GM21367 (cell line): Measurements from ENCODE around the gene TEKT4.
"Not testable (repeated sequence)": the region's sequence is repeated elsewhere in the genome, so short reads cannot be mapped to it uniquely, and the experiment has no call there.

Experiments
- ATAC-seq: cut with Tn5 transposase; IDR thresholded peaks from one replicate; pipeline ENCODE4 v1.9.1; 2021; ENCODE audit not compliant: unreplicated experiment

The TEKT4 gene, protein sequence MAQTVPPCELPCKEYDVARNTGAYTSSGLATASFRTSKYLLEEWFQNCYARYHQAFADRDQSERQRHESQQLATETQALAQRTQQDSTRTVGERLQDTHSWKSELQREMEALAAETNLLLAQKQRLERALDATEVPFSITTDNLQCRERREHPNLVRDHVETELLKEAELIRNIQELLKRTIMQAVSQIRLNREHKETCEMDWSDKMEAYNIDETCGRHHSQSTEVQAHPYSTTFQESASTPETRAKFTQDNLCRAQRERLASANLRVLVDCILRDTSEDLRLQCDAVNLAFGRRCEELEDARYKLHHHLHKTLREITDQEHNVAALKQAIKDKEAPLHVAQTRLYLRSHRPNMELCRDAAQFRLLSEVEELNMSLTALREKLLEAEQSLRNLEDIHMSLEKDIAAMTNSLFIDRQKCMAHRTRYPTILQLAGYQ

GRCh38 chr2:94871226-94872087 lies at the start of gene TEKT4:
Gene TEKT4 (plus strand): TSS chr2:94871430. CDS start chr2:94871580, 150 bp downstream.
- ATAC-seq, result no peak

- not testable (repeated sequence) for ATAC-seq
Measured at GRCh38 chr2:94839224-94839623, 32.0 kb upstream of the TEKT4 start.

DNA sequence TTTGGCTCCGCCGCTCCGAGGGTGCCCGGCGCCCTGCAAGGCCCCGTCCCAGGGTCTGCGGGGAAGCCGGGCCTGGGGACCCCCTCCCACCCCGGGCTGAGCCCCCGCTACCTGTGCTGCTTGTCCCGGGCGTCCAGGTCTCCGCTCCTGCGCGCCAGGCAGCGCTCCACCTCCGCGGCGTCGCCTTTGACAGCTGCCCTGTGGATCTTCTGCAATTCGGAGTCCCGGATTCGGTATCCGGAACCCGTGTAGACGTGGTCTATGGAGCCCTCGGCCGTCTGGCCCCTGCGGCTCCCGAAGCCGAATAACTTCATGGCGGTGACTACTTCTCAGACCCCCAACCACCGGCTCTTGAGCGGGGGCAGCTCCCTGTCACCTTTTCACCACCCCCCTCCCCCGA lies 14.4 kb upstream of the TEKT4 start:
- not testable (repeated sequence) for ATAC-seq

DNA sequence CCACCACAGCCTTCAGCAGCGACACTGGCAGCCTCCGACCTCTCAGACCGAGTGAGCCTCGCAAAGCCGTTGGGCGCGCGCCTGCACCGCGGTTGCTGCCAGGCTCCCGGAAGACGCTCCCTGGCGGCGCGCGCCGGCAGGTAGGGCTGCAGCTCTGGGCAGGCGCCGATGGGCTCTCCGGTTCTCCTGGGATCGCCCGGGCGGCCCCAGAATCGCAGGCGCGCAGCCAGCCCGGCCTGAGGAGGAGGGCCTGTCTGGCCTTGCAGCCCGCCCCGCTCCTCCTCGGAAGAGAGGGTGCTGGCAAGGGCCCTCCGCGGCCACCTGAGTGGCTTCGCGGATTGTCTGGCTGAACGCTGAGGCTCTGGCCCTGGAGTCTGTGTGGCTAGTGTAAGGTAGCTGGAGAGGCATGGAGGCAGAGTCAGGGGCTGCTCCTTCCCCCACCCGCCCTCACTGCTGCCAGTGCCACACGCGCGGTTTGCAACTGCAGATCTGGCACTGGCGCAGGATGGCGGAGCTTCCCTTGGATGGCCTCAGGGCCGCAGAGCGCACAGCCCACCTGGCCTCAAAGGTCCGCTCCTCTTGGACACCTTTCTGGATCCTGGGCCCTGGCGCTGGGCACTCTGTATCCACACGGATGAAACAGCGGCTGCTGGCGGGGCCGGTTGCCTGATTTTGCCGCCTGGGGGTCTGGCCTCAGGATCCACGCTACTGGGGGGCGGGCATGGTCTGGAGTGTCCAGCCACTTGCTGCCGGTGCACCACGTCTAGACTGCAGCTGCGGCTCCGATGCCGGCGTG lies 13.7 kb upstream of the TEKT4 start:
- not testable (repeated sequence) for ATAC-seq

GRCh38 chr2:94858163-94858888 lies 12.9 kb upstream of the TEKT4 start:
- not testable (repeated sequence) for ATAC-seq

- no peak for ATAC-seq
Measured at GRCh38 chr2:94861308-94862152, 9.7 kb upstream of the TEKT4 start.

GRCh38 chr2:94862903-94863302 lies 8.3 kb upstream of the TEKT4 start:
- ATAC-seq, result not testable (repeated sequence)

- ATAC-seq, result no peak
Measured at GRCh38 chr2:94869131-94869530, 2.1 kb upstream of the TEKT4 start.

GRCh38 chr2:94869552-94870439 lies 1.4 kb upstream of the TEKT4 start:
- ATAC-seq, result no peak

- ATAC-seq, result no peak
Measured at GRCh38 chr2:94870440-94871225, 597 bp upstream of the TEKT4 start.

DNA sequence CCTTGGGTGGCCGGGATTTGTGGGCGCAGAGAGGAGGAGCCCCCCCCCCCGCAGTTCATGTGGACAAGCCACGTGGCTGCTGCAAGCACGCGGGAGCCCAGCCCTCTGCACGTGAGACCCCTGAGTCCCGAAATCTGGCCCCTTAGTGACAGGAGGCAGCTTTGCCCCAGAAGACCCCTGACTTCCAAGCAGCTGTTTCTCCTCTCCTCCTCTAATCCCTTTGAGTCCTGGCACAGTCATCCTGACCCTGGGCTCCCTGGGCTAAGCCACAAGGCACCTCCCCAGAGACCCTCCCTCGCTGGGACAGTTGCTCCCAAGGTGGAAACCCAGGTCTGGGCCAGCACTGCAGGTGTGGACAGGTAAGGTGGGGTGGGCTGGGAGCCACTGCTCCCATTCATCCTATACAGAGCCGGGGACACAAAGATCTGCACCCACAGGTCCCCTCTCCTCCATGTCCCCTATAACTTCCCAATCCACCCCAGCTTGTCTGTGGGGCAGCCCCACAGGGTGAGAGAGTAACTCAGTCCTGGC lies 923 bp downstream of the TEKT4 start:
- no peak for ATAC-seq

DNA sequence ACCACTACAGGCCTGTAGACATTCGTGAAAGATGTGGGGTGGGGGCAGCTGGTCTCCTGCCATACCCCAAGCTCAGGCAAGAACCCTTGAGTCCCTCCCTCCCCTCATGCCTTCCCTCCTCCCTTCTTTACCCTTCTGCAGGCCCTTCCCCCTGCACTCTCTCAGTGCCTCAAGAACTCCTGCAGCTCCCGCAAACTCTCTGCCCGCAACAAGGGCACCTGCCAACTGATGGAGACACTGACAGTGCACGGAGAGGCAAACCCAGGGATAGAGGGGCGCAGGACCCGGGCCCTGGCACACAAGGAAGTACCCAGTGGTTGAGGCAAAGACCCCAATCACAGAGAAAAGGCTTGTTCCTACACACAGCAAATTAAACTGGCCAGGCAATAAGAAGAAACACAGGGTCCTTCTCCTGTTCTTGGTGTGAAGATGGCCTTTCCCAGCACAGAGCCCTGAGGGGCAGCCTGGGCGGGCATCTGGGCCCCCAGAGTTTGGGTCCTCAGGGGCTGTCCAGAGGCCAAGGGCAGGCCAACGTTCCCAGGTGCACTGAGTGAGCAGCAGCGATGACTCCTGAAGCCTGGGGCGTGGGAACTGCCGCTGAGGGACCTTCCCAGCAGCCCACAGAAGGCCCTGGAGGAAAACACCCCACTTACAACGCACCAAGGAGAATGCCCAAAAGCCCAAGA lies 1.6 kb downstream of the TEKT4 start:
- no peak for ATAC-seq

DNA sequence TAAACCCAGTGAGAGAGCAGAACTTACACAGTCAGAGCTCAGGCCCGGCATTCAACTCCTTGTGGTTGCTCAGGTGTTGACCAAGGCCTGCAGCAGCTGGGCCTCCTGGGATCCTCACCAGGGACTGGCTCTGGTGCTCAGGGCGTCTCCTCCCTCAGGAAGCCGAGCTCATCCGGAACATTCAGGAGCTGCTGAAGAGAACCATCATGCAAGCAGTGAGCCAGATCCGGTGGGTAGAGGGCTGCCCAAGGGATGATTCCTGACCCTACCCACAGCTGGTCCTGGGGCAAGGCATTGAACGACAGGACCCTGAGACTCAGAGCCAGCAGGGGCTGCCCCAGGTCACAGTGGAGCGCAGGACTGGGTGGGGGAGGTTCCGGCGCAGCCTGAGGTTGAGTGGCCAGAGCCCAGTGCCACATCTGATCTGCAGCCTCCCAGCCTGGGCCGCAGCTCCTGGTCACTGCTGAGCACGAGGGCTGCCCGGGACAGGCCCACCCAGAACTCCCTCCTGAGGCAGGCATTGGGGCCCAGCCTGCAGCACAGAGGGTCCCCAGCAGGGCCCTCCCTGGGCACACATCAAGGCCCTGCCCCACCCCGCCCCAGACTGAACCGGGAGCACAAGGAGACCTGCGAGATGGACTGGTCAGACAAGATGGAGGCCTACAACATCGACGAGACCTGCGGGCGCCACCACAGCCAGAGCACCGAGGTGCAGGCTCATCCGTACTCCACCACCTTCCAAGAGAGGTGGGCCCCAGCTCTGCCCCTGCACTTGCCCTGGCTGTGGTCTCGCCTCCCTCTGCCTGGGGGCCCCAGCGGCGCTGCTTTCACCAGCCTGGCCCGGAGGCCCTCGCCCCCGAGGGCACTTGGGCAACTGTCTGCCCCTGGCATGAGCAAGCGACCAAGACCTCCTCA lies 2.4 kb downstream of the TEKT4 start:
- ATAC-seq, result no peak

GRCh38 chr2:94874277-94874997 lies 3.2 kb downstream of the TEKT4 start:
- peak; percentile 89 for ATAC-seq
